A549 (cell line): ENCODE results near the gene PAN3. TPM values are rescaled to one million over a fixed set of nuclear protein-coding genes. Genes with fewer than 3 reads are reported as not detected.
A peak's percentile ranks its signal among the peaks of the same experiment; 100 is the strongest.
"Not testable (repeated sequence)": the region's sequence is repeated elsewhere in the genome, so short reads cannot be mapped to it uniquely, and the experiment has no call there.

Experiments
- ATAC-seq, 2 experiments: fragments of 200-7000 bp in 1 of 2; fragments of >200 bp in 1 of 2; cut with Nextera tagmentation in 1 of 2; cut with Tn5 transposase in 1 of 2; 3 replicates each; pipeline versions ENCODE4 v1.8.0 to v1.9.1; 2018 to 2020; ENCODE audit warnings: mild to moderate bottlenecking in 1 of 2, moderate library complexity in 1 of 2
- CTCF ChIA-PET: fragments of 300-600 bp; sonication (Branson Sonifier 250); formaldehyde crosslinking; extraction: SDS; loops from one replicate; lab custom pipeline; 2021; ENCODE audit warnings: antibody characterized with exemption, inconsistent platforms; lab: Yijun Ruan, JAX
- POLR2A ChIA-PET: fragments of 350-600 bp; formaldehyde crosslinking; extraction: SDS; loops from one replicate; lab custom pipeline; 2021; ENCODE audit warnings: antibody characterized with exemption, inconsistent platforms; lab: Yijun Ruan, JAX
- DNase-seq, 2 experiments: peaks; one replicate each; pipeline versions ENCODE4 v3.0.0 to v3.0.0-alpha.2; 2011 to 2016; ENCODE audit warnings: low read depth in 1 of 2, low spot score in 1 of 2
- FAIRE-seq: peaks from 2 replicates; lab custom pipeline; 2011; peaks lifted over from hg19 to GRCh38; lab: Jason Lieb, UNC
- H3K27ac ChIP-seq, 2 experiments: fragments of >200 bp; sonication (Bioruptor Twin); formaldehyde crosslinking; 3 replicates each; pipeline ENCODE4 v1.5.1; 2016 to 2017
- H3K4me1 ChIP-seq: fragments of >200 bp; sonication (Bioruptor Twin); formaldehyde crosslinking; 3 replicates; pipeline ENCODE4 v1.6.1; 2016
- H3K4me2 ChIP-seq: fragments of >200 bp; sonication (Bioruptor Twin); formaldehyde crosslinking; 3 replicates; pipeline ENCODE4 v1.6.1; 2016
- H3K4me3 ChIP-seq: fragments of >200 bp; sonication (Bioruptor Twin); formaldehyde crosslinking; 3 replicates; pipeline ENCODE4 v1.5.1; 2016
- H3K9me3 ChIP-seq: fragments of >200 bp; sonication (Bioruptor Twin); formaldehyde crosslinking; 3 replicates; pipeline ENCODE4 v1.6.1; 2016
- BCL3 ChIP-seq: fragments of >200 bp; sonication (Bioruptor Twin); formaldehyde crosslinking; IDR thresholded peaks from 3 replicates; pipeline ENCODE4 v1.6.1; 2016
- CBX8 ChIP-seq: fragments of 200-600 bp; sonication (generic); IDR thresholded peaks from 2 replicates; pipeline ENCODE4 v1.6.1; 2016
- EHMT2 ChIP-seq: fragments of 200-600 bp; sonication (generic); IDR thresholded peaks from 2 replicates; pipeline ENCODE4 v1.6.1; 2016; ENCODE audit warnings: antibody characterized with exemption, low read depth, mild to moderate bottlenecking, moderate library complexity
- ELK1 ChIP-seq: fragments of 150-350 bp; IDR thresholded peaks from 2 replicates; pipeline ENCODE4 v1.6.1; 2014; ENCODE audit warnings: low read depth, mild to moderate bottlenecking, low read length
- FOXS1 ChIP-seq: fragments of 250-450 bp; sonication (Bioruptor Pico); IDR thresholded peaks from 2 replicates; pipeline ENCODE4 v1.5.0; 2020; ENCODE audit warnings: mild to moderate bottlenecking, moderate library complexity
- HOXA7 ChIP-seq: fragments of 250-450 bp; sonication (Bioruptor Pico); IDR thresholded peaks from 2 replicates; pipeline ENCODE4 v1.5.0; 2020; ENCODE audit warnings: mild to moderate bottlenecking, moderate library complexity
- HOXB13 ChIP-seq: fragments of 250-450 bp; sonication (Bioruptor Pico); IDR thresholded peaks from 2 replicates; pipeline ENCODE4 v1.5.0; 2020; ENCODE audit warnings: low read depth, mild to moderate bottlenecking, moderate library complexity
- HOXB5 ChIP-seq: fragments of 250-450 bp; sonication (Bioruptor Pico); IDR thresholded peaks from 2 replicates; pipeline ENCODE4 v1.5.0; 2020; ENCODE audit warnings: mild to moderate bottlenecking, moderate library complexity
- JUN ChIP-seq, 2 experiments: fragments of >200 bp; sonication (Bioruptor Twin); formaldehyde crosslinking; IDR thresholded peaks; 2 replicates in 1 of 2; 3 replicates in 1 of 2; pipeline ENCODE4 v1.6.1; 2016 to 2017
- JUNB ChIP-seq: fragments of >200 bp; sonication (Bioruptor Twin); formaldehyde crosslinking; IDR thresholded peaks from 2 replicates; pipeline ENCODE4 v1.6.1; 2016
- KDM5A ChIP-seq: fragments of 200-600 bp; sonication (generic); IDR thresholded peaks from 2 replicates; pipeline ENCODE4 v1.6.1; 2016; ENCODE audit warnings: antibody characterized with exemption, mild to moderate bottlenecking
- MAFK ChIP-seq: fragments of 450-650 bp; IDR thresholded peaks from 2 replicates; pipeline ENCODE4 v1.6.1; 2014; ENCODE audit not compliant: partially characterized antibody
- MAZ ChIP-seq: fragments of 150-350 bp; IDR thresholded peaks from 2 replicates; pipeline ENCODE4 v1.6.1; 2014; ENCODE audit warnings: antibody characterized with exemption, low read depth, low read length, borderline replicate concordance
- MYC ChIP-seq: IDR thresholded peaks from 2 replicates; pipeline ENCODE4 v1.6.1; 2012; ENCODE audit warnings: mild to moderate bottlenecking, inconsistent platforms, low read length, improper control_type of control experiment, borderline replicate concordance
- NFE2L2 ChIP-seq: fragments of 150-350 bp; conservative IDR thresholded peaks from 2 replicates; pipeline ENCODE4 v1.6.1; 2014; ENCODE audit warnings: low read length
- NR3C1 ChIP-seq: fragments of >200 bp; sonication (Bioruptor Twin); formaldehyde crosslinking; IDR thresholded peaks from 3 replicates; pipeline ENCODE4 v1.6.1; 2017
- PHF8 ChIP-seq: fragments of 200-600 bp; sonication (generic); IDR thresholded peaks from 2 replicates; pipeline ENCODE4 v1.6.1; 2016; ENCODE audit warnings: low read depth, mild to moderate bottlenecking, antibody characterized with exemption, moderate library complexity, borderline replicate concordance
- POLR2AphosphoS2 ChIP-seq: conservative IDR thresholded peaks from 2 replicates; pipeline ENCODE4 v1.6.1; 2012; ENCODE audit warnings: low read length, improper control_type of control experiment, inconsistent platforms
- RARB ChIP-seq: fragments of 250-450 bp; sonication (Bioruptor Pico); IDR thresholded peaks from 2 replicates; pipeline ENCODE4 v1.8.0; 2021; ENCODE audit warnings: mild to moderate bottlenecking, moderate library complexity
- TFCP2L1 ChIP-seq: fragments of 250-450 bp; sonication (Bioruptor Pico); IDR thresholded peaks from 2 replicates; pipeline ENCODE4 v1.5.0; 2021; ENCODE audit warnings: mild to moderate bottlenecking
- TP53 ChIP-seq: fragments of 250-450 bp; sonication (Bioruptor Pico); IDR thresholded peaks from 2 replicates; pipeline ENCODE4 v1.5.0; 2021; ENCODE audit warnings: mild to moderate bottlenecking, moderate library complexity
- USF2 ChIP-seq: fragments of 450-650 bp; IDR thresholded peaks from 2 replicates; pipeline ENCODE4 v1.6.1; 2014; ENCODE audit warnings: antibody characterized with exemption
- WGBS: methylation state at CpG from one replicate; pipeline ENCODE4 v1.1.6; 2017; ENCODE audit errors: missing lambda C conversion rate; 5-methylcytosine and 5-hydroxymethylcytosine counted together
- polyA plus RNA-seq, 4 experiments: library from polyadenylated mRNA; depleted of rRNA in 3 of 4; stranded (reverse); fragments of >200 nt; fragmentation: RNase III in 1 of 4; extraction: RNeasy Plus Mini Kit Qiagen cat#74134 plus additional on column Dnase treatment in 1 of 4; gene quantifications; 2 replicates in 3 of 4; 3 replicates in 1 of 4; pipeline ENCODE4 v1.2.3, GENCODE V29; 2011 to 2017

The PAN3 gene
- polyA plus RNA-seq, 2 of the 4 experiments (the other 2 are of a cell fraction) = 6.2 to 13.9 TPM

- Histone ChIP-seq H3K4me3 (peak overlapping the region; percentile 99; the same call in 2 of the 3 replicates), H3K4me2 (peak overlapping the region; percentile 97), H3K4me1 (peaks cover 16% of the 10 kb centered on the region; the same call in 2 of the 3 replicates), H3K27ac (peak overlapping the region in 1 of 2 experiments; percentile 100; a peak in 1 of 6 replicates), H3K9me3 (no peaks in the 10 kb centered on the region)
- POLR2A ChIA-PET = no interaction called here
- CTCF ChIA-PET = no interaction called here
- ATAC-seq (no peak), DNase-seq (no peak), FAIRE-seq (no peak)
- 49% methylated on average over 10 of the region's 10 CpGs for WGBS
- TF ChIP-seq MYC = no peak
- no peak for TF ChIP-seq PHF8
- TF ChIP-seq JUN (IDR thresholded peaks at IDR 0.05) = no peak
- no peak for TF ChIP-seq JUNB
- no peak for TF ChIP-seq MAFK
- no peak for TF ChIP-seq BCL3
- no peak for TF ChIP-seq ELK1
Measured at GRCh38 chr13:28140433-28141125, 2.2 kb downstream of the PAN3 start.

GRCh38 chr13:28141542-28141941, 3.2 kb downstream of the PAN3 start:
- FAIRE-seq, H3K9me3 ChIP-seq, DNase-seq, H3K4me3 ChIP-seq, CTCF ChIA-PET, POLR2A ChIA-PET, ATAC-seq, H3K27ac ChIP-seq: not testable (repeated sequence)
- H3K4me1 ChIP-seq = peaks cover 16% of the 10 kb centered on the region; the same call in 2 of the 3 replicates
- H3K4me2 ChIP-seq = peak overlapping the region; percentile 97; the same call in 1 of the 3 replicates
- 94% methylated on average over 10 of the region's 10 CpGs for WGBS

GRCh38 chr13:28145049-28145448, 6.7 kb downstream of the PAN3 start:
- WGBS = 87% methylated on average over 6 of the region's 6 CpGs
- DNase-seq = no peak
- ATAC-seq = no peak
- ChIA-PET POLR2A (no interaction called here), CTCF (no interaction called here)
- no peak for FAIRE-seq
- H3K4me1 ChIP-seq = peaks cover 21% of the 10 kb centered on the region; the same call in 2 of the 3 replicates
- H3K27ac ChIP-seq = no peak overlapping the region
- H3K9me3 ChIP-seq = no peaks in the 10 kb centered on the region
- TF ChIP-seq POLR2AphosphoS2 (no peak), RARB (CRISPR knock-in tag) (no peak), PHF8 (no peak), HOXB13 (CRISPR knock-in tag) (no peak), TP53 (CRISPR knock-in tag) (no peak), KDM5A (no peak), HOXA7 (CRISPR knock-in tag) (no peak), MAZ (no peak), MYC (no peak), TFCP2L1 (CRISPR knock-in tag) (no peak), NFE2L2 (no peak), CBX8 (no peak), NR3C1 (no peak), JUNB (no peak), HOXB5 (CRISPR knock-in tag) (no peak), FOXS1 (CRISPR knock-in tag) (no peak), USF2 (no peak), EHMT2 (no peak)
- TF ChIP-seq, all 56 proteins: peak for 0
- H3K4me3 ChIP-seq = no peak overlapping the region
- H3K4me2 ChIP-seq = no peak overlapping the region
